NCI-H526 (cell line): Measurements from ENCODE around the gene MGAT5.

ENCODE experiments used
- DNase-seq, 2 experiments: peaks; one replicate each; lab custom pipeline; 2025; lab: John Stamatoyannopoulos, UW

The MGAT5 gene

GRCh38 chr2:134425724-134426496 is 172.0 kb downstream of the MGAT5 start:
- no peak for DNase-seq

- DNase-seq, result no peak
These were observed 172.8 kb downstream of the MGAT5 start for GRCh38 chr2:134426721-134427120.

- no peak for DNase-seq
These were observed 176.0 kb downstream of the MGAT5 start for GRCh38 chr2:134429886-134430285.

- DNase-seq, result no peak
These were observed 178.1 kb downstream of the MGAT5 start for GRCh38 chr2:134431838-134432434.

GRCh38 chr2:134432435-134432883 is 178.6 kb downstream of the MGAT5 start:
- no peak for DNase-seq

- DNase-seq, result no peak
These were observed 179.6 kb downstream of the MGAT5 start for GRCh38 chr2:134433469-134433868.

GRCh38 chr2:134433979-134434378 is 180.1 kb downstream of the MGAT5 start:
- DNase-seq, result no peak

GRCh38 chr2:134435505-134435904 is 181.6 kb downstream of the MGAT5 start:
- no peak for DNase-seq

GRCh38 chr2:134435936-134436335 is 182.1 kb downstream of the MGAT5 start:
- DNase-seq, result no peak

GRCh38 chr2:134436706-134437105 is 182.8 kb downstream of the MGAT5 start:
- DNase-seq, result no peak

GRCh38 chr2:134438371-134438770 is 184.5 kb downstream of the MGAT5 start:
- DNase-seq, result no peak

- no peak for DNase-seq
These were observed 186.6 kb downstream of the MGAT5 start for GRCh38 chr2:134440336-134440909.

GRCh38 chr2:134441153-134441863 is 187.4 kb downstream of the MGAT5 start:
- no peak for DNase-seq

GRCh38 chr2:134443814-134444480 is 190.1 kb downstream of the MGAT5 start:
- no peak for DNase-seq

GRCh38 chr2:134445116-134445515 is 191.2 kb downstream of the MGAT5 start:
- no peak for DNase-seq

- DNase-seq, result no peak
These were observed 192.1 kb downstream of the MGAT5 start for GRCh38 chr2:134445985-134446382.

- DNase-seq, result no peak
These were observed 192.6 kb downstream of the MGAT5 start for GRCh38 chr2:134446383-134447017.

GRCh38 chr2:134447669-134448068 is 193.8 kb downstream of the MGAT5 start:
- no peak for DNase-seq

- no peak for DNase-seq
These were observed 194.8 kb downstream of the MGAT5 start for GRCh38 chr2:134448650-134449049.

GRCh38 chr2:134449157-134449556 is 195.3 kb downstream of the MGAT5 start:
- no peak for DNase-seq

- no peak for DNase-seq
These were observed 196.1 kb downstream of the MGAT5 start for GRCh38 chr2:134449751-134450513.
